Measurements from ENCODE around the gene MFSD12. TPM values are rescaled to one million over a fixed set of nuclear protein-coding genes. Genes with fewer than 3 reads are reported as not detected.
"Not testable (repeated sequence)": the region's sequence is repeated elsewhere in the genome, so short reads cannot be mapped to it uniquely, and the experiment has no call there.

The MFSD12 gene
- total RNA-seq, 1 donor from 2014 or later = 80.7 TPM

DNA sequence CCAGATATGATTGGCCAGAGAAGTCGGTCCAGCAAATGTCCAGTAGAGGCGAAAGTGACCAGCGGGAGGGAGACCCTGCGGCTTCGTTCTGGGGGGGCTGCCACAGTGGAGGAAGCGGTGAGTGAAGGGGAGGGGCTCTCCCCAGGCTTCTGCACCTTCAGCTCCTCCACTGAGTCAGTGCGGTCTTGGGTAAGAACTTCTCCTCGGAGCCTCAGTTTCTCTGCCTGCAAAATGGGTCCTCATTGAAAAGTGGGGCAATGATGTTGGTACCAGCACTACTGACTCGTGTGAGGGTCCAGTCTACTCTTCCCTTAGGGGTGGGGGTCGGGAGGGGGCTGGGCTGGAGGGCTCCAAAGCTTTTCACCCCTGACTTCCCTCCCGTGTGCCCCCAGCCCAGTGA, 32.1 kb upstream of the MFSD12 start:
- H3K27ac ChIP-seq = no peak overlapping the region
- H3K36me3 ChIP-seq = no peaks in the 10 kb centered on the region
- no peak for DNase-seq
- H3K4me3 ChIP-seq = no peak overlapping the region
- no peak for TF ChIP-seq CTCF (IDR thresholded peaks at IDR 0.05)
- intact Hi-C loops (cut with DNase I) = no loop called here
- H3K27me3 ChIP-seq (ENCODE audit: low read depth) = peaks cover 20% of the 10 kb centered on the region
- ATAC-seq = no peak
- peaks cover 10% of the 10 kb centered on the region for H3K4me1 ChIP-seq
- no peaks in the 10 kb centered on the region for H3K9me3 ChIP-seq

DNA sequence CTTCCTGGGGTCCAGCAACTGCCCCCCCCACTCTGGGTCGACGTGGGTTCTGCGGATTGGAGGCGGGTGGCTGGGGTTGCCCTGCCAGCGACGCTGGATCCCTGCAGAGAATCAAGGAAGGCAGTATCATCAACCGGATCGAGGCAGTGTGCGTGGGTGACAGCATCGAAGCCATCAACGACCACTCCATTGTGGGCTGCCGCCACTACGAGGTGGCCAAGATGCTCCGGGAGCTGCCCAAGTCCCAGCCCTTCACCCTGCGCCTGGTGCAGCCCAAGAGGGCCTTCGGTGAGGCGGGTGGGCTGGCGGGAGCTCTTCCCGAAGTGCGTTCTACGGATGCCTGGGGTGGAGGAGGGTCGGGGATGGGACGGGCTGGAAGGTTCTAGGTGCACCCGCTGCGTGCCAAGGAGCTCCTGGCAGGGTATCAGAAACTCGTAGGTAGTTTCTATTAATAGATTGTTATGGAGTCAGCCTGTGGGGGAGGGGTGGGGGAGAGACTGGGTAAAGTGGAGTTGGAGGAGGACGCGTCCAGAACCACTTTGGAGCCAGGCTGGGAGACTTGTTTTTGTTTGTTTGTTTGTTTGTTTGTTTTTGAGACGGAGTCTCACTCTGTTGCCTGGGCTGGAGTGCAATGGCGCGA, 29.4 kb upstream of the MFSD12 start:
- peaks cover 25% of the 10 kb centered on the region for H3K27me3 ChIP-seq (ENCODE audit: low read depth)
- H3K36me3 ChIP-seq = no peaks in the 10 kb centered on the region
- intact Hi-C loops (cut with DNase I) = no loop called here
- no peak for DNase-seq
- H3K27ac ChIP-seq = no peak overlapping the region
- no peak for TF ChIP-seq CTCF (IDR thresholded peaks at IDR 0.05)
- no peak overlapping the region for H3K4me3 ChIP-seq
- ATAC-seq = peak; percentile 20 to 24
- H3K9me3 ChIP-seq = no peaks in the 10 kb centered on the region
- H3K4me1 ChIP-seq = peaks cover 10% of the 10 kb centered on the region

GRCh38 chr19:3586127-3586626, 28.8 kb upstream of the MFSD12 start:
- no peaks in the 10 kb centered on the region for H3K36me3 ChIP-seq
- intact Hi-C loops (cut with DNase I) = no loop called here
- no peaks in the 10 kb centered on the region for H3K9me3 ChIP-seq
- peak; percentile 64 for TF ChIP-seq CTCF (IDR thresholded peaks at IDR 0.05)
- H3K4me3 ChIP-seq = peak overlapping the region; percentile 54
- H3K27ac ChIP-seq = no peak overlapping the region
- ATAC-seq = peak; percentile 11 to 26
- H3K27me3 ChIP-seq (ENCODE audit: low read depth) = peaks cover 25% of the 10 kb centered on the region
- peaks cover 10% of the 10 kb centered on the region for H3K4me1 ChIP-seq
- DNase-seq = no peak

- H3K36me3 ChIP-seq = no peaks in the 10 kb centered on the region
- no peak for TF ChIP-seq CTCF (IDR thresholded peaks at IDR 0.05)
- no peak for DNase-seq
- peak within 1 kb of the TSS; percentile 54 for H3K4me3 ChIP-seq
- intact Hi-C loops (cut with DNase I) = no loop called here
- no peak within 1 kb of the TSS for H3K27ac ChIP-seq
- peaks cover 10% of the 10 kb centered on the region for H3K4me1 ChIP-seq
- no peaks in the 10 kb centered on the region for H3K9me3 ChIP-seq
- ATAC-seq = peak in 1 of 2 donors; percentile 5
- H3K27me3 ChIP-seq (ENCODE audit: low read depth) = peaks cover 25% of the 10 kb centered on the region
These were observed 28.1 kb upstream of the MFSD12 start, which contains the start of gene GIPC3 for GRCh38 chr19:3585301-3586126. TSS of gene GIPC3 (plus strand) at chr19:3585478. CDS start at chr19:3585598, 120 bp downstream.

- H3K36me3 ChIP-seq; intact Hi-C loops (cut with DNase I); DNase-seq; H3K9me3 ChIP-seq; H3K27ac ChIP-seq; ATAC-seq; H3K4me3 ChIP-seq; H3K4me1 ChIP-seq: not testable (repeated sequence)
- H3K27me3 ChIP-seq (ENCODE audit: low read depth) = peaks cover 25% of the 10 kb centered on the region
These were observed 26.8 kb upstream of the MFSD12 start for GRCh38 chr19:3584036-3584802.

GRCh38 chr19:3581792-3582191, 24.4 kb upstream of the MFSD12 start:
- Histone ChIP-seq H3K27me3 (ENCODE audit: low read depth) (peaks cover 25% of the 10 kb centered on the region), H3K4me1 (peaks cover 11% of the 10 kb centered on the region)
- H3K9me3 ChIP-seq; H3K4me3 ChIP-seq; ATAC-seq; DNase-seq; H3K27ac ChIP-seq; H3K36me3 ChIP-seq; intact Hi-C loops (cut with DNase I): not testable (repeated sequence)

Data from lower lobe of right lung (tissue), 2 donors.